Measurements from ENCODE around the gene ATRN.
A peak's percentile ranks its signal among the peaks of the same experiment; 100 is the strongest.

Gene ATRN

DNA sequence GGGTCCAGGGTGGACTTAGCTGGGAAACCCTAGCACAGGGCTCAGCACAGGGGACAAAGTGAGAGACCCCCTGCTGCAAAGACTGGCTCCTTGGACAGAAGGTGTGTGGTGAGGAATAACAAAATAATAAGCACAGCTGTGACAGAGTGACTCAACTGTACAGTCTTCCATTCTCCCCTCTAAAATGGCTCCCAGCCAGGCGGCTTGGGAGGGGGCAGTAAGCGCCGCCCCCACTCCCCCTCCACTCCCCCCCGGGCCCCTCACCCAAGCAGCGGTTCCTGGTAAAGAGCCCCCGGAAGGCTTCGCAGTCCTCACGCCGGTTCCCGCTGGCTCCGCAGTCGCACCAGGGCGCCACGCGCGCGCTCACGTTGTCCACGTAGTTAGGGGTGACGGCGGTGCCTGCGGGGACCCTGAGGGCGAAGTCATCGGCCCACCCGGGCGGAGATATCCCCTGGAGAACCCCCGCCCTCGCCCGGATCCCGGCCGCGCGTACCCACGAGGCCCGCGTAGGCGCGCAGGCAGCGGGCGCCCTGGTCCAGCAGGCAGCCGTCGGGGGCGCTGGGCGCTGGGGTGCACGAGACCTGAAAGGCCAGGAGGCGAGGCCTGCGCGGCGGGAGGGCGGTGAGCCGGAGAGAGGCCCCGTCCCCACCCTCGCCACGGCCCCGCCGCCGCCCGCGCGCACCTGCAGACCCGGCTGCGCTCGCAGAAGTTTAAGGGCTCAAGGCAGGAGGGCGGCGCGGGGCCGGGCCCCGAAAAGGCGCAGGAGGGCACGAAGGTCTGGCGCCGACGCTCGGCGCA lies 189.6 kb downstream of the ATRN start:
- DNase-seq = no peak

- DNase-seq = no peak
Observed at GRCh38 chr20:3661060-3661813, 190.4 kb downstream of the ATRN start.

DNA sequence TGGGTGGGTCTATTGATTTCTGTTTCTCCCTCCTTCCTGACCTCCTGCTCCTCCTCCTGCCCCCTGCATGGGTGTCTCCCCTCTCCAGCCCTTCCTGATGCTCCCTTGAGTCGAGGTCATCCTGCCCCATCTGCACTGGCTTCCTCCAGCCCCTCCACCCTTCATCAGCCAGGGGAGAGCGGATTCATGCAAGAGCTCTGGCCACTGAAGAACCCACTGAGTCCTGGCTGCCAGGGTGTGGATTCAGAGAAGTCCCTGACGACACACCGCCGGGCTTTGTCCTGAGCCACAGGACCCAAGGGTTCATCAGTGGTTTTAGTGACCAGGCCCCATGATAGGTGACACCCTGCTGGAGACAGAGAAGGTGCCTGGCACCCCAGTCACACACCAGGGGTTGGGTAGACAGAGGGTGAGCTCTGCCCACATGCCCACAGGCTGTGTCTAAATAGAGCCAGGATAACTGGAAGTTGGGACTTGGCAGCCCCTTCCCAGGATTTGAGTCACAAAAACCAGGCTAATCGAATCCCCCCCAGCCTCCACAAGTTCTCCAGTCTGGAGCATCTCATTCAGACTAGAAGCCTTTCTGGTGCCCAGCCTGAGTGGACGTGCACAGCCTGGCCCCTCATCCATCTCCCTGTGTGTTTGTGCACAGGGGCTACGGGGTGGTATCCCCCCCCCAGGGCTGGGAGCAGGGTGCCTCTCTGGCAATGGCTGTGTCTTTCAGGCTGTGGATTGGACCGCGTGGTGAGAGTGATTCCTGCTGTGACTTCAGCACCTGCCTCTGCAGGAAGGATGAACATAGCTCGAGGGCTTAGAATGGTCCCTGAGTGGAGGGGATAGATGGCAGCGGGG lies 191.2 kb downstream of the ATRN start:
- DNase-seq = no peak

- DNase-seq = no peak
Observed at GRCh38 chr20:3663031-3663701, 192.3 kb downstream of the ATRN start, which contains the start of gene GFRA4. GFRA4 (minus strand) TSS chr20:3663399; CDS start chr20:3663399, 0 bp downstream.

DNA sequence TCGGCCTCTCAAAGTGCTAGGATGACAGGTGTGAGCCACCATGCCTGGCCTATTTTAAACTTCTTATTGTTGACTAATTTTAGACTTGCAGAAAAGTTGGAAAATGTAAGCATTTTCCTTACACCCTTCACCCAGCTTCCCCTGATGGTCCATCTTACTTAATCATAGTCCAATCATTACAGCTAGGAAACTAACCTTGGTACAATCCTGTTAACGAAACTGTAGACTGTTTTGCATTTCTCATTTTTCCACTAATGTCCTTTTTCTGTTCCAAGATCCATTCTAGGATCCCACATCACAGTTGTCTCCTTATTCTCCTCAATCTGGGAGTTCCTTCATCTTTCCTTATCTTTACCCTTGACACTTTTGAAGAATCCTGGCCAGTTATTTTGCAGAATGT lies 193.0 kb downstream of the ATRN start:
- no peak for DNase-seq

DNA sequence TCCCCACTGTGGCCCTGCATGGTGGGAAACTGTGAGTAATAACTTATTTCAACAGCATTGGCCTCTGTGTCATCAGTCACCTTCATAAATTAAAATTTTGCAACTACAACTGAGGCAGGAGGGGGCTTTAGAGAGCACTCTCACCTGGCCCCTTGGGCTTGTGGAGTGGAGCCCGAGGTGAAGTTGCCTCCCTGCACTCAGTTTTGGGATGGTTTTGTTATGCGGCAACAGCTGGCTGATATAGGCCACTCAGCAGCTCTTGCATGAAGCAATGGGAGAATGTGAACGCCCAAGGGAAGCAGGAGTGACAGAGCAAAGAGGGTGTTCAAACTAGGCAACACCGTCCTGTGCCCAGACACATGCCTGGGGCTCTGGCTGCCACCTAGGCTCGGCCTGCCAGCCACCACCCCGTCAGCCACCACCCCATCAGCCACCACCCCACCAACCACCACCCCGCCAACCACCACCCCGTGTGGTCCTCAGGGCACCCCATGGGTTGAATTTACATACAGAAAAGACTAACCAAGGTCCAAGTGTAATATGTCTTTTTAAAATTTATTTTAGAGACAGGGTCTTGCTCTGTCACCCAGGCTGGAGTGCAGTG lies 196.7 kb downstream of the ATRN start:
- no peak for DNase-seq

GRCh38 chr20:3669710-3670367 lies 199.0 kb downstream of the ATRN start:
- DNase-seq = no peak

- no peak for DNase-seq
Observed at GRCh38 chr20:3670511-3670910, 199.7 kb downstream of the ATRN start.

- no peak for DNase-seq
Observed at GRCh38 chr20:3670945-3671344, 200.1 kb downstream of the ATRN start.

- DNase-seq = no peak
Observed at GRCh38 chr20:3671986-3672546, 201.2 kb downstream of the ATRN start.

DNA sequence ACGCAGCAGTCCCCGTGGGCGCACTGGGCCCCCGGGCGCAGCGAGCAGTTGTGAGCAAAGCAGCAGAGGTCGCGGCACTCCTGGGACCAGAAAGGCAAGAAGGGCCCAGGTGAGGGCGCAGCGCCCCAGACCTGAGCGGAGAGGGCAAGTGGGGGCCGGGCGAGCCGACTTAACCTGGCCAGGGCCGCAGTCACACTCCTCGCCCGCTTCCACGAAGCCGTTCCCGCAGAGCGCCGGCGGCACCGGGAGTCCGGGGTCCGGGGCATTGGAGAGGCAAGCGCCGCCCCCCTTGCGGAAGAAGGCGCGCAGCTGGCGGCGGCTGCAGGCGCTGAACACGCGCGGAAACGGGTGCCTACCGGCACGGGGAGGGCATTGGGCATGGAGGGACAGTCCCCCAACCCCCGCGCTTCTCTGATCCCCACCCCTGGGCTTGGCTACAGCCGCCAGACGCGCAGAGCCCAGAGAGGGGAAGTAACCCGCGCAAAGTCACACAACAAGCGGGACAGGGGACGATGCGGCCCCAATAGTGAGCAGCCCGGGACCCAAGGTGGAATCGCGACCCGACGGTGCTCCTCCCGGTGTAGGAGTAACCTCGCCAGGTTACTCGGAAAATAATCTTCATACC lies 201.8 kb downstream of the ATRN start:
- peak; percentile 26 for DNase-seq

- DNase-seq = no peak
Observed at GRCh38 chr20:3673221-3674070, 202.6 kb downstream of the ATRN start.

- DNase-seq = no peak
Observed at GRCh38 chr20:3674447-3674846, 203.6 kb downstream of the ATRN start.

DNA sequence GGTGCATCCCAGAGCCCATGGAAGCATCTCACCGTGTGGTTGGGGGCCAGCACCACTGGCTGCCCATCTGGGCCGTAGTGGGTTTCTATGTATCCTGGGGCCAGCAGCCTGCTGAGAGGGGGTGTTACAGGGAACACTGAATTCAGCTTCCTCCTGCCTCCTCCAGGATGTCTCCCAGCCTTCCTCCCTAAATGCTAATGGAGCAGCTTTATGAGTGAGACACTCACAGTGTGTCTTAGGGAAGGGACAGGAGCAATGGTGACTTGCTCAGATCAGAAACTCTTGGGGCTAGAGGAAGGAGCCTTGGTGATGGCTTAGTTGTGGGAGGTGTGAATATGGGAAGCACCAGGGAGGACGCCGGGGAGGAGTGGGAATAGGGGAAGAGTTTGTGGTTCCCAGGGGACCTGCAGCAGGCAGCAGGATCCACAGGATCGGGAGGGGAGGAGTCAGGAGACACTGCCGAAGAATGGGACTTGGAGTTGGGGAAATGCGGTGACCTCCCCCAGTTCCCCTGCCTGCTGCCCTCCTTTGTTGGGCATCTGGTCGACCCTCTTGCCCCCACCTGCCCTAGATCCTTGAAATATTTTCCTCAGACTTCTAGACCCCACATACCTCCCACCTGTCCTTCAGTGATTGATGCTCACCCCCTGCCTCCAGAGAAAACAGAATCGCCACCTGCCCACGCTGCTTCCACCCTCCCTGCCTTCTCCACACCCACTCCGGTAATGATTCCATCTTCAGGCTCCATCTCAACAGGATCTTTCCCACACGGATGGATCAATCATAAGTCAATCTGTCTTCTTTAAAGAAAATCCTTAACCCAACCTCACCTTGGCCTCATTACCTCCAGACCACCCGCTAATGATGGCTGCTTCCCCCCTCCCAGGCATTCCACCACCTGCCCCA lies 204.4 kb downstream of the ATRN start:
- no peak for DNase-seq

- DNase-seq = no peak
Observed at GRCh38 chr20:3677733-3678132, 206.9 kb downstream of the ATRN start.

DNA sequence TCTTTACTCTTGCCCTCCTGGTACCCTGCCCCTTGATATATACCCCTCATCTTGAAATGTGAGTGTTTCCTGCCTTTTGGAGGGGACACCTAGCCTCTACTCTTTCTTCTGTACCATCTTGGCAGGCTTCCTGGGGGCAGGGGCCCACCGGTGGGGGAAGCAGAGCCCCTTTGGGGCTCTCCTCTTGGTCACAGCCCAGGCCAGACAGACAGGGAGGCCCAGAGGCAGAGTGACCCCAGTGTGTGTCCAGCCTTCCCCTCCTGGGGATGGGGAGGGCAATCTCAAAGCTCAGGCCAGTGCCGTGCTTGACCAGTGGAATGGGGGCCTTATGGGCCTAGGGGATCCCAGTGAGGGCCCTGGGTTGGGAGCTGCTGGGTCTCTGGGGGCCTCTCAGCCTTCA lies 207.4 kb downstream of the ATRN start:
- DNase-seq = no peak

DNA sequence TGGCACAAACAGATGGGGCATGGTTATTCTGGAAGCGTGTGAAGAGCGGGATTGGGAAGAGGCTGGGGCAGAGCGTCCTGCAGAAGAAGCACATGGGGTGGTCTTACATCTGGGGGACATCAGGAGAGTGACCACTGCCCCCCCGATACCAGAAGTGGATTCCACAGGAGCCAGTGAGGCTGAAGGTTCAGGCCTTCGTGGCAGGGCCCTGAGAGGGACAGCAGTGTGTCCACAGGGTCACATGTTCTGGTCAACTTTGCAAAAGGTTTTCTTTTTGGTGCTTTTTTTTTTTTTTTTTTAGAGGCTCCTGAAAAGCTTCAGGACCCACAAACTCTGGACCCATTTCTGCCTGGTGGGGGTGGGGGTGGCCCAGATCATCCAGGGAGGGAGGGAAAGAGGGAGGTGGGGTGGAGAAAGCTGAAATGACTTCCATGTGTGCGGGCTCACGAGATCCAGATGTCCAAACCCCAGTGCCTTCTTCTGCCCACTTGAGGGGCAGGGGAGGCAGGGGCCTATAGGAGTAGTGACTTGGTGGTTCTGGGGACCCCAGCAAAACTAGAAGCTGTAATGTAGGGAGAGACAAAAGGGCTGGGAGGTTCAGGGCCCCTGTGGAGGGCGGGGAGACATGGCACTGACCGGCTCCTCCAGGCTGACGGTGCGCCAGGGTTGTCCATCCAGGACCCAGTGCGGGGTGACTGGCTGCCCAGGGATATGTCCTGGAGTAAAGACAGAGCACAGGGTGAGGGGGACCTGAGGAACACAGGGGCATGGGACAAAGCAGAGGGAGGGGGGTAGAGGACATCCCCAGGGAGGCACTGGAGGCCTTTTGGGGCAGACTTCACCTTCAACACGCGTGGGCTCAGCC lies 208.3 kb downstream of the ATRN start:
- DNase-seq = no peak
